Body of pancreas (tissue), 4 donors: ENCODE data around the gene SSC5D. TPM values are rescaled to one million over a fixed set of nuclear protein-coding genes. Genes with fewer than 3 reads are reported as not detected.

Source experiments
- ATAC-seq: fragments of 150-250 bp; one replicate; pipeline ENCODE4 v1.9.1; 2016
- DNase-seq, 4 donors: peaks; one replicate each; pipeline ENCODE4 v3.0.0-alpha.2; 2019
- H3K27ac ChIP-seq, 4 donors: fragments of 200-600 bp; sonication (generic); 1 replicate in 3 of 4; 2 replicates in 1 of 4; pipeline versions ENCODE4 v1.5.1 to v1.6.1; 2016 to 2019; ENCODE audit warnings: mild to moderate bottlenecking in 1 of 4, mixed read lengths in 1 of 4, moderate library complexity in 1 of 4
- H3K27me3 ChIP-seq, 2 donors: fragments of 200-600 bp; sonication (generic); one replicate each; pipeline ENCODE4 v1.6.0; 2016; ENCODE audit warnings: mild to moderate bottlenecking in 1 of 2
- H3K36me3 ChIP-seq, 2 donors: fragments of 200-600 bp; sonication (generic); replicated peaks in 1 of 2; 2 replicates each; pipeline ENCODE4 v1.5.1; 2016; ENCODE audit warnings: low read depth in 2 of 2; ENCODE audit not compliant: insufficient read depth in 1 of 2
- H3K4me1 ChIP-seq: fragments of 200-600 bp; sonication (generic); one replicate; pipeline ENCODE4 v1.6.0; 2016
- H3K4me3 ChIP-seq, 2 donors: fragments of 200-600 bp; sonication (generic); 1 replicate in 1 of 2; 2 replicates in 1 of 2; pipeline ENCODE4 v1.5.1; 2016 to 2019
- H3K9me3 ChIP-seq, 3 donors: fragments of 200-600 bp; sonication (generic); 1 replicate in 2 of 3; 2 replicates in 1 of 3; pipeline ENCODE4 v1.5.1; 2016
- POLR2A ChIP-seq, 3 donors: fragments of 450-650 bp; IDR thresholded peaks; one replicate each; pipeline ENCODE4 v1.6.1; 2016; ENCODE audit warnings: antibody characterized with exemption in 3 of 3, mild to moderate bottlenecking in 2 of 3
- WGBS, 2 donors: methylation state at CpG; one replicate each; pipeline ENCODE4 v1.1.5; 2017; 5-methylcytosine and 5-hydroxymethylcytosine counted together
- intact Hi-C: fragments of 100-400 bp; cut with DNase I; formaldehyde crosslinking; loops from one replicate; pipeline ENCODE4 v1.15.1; 2023
- total RNA-seq, 2 donors: library from RNA; depleted of rRNA; stranded (reverse); fragments of >200 nt; gene quantifications; one replicate each; pipeline ENCODE4 v1.1.0, GENCODE V29; 2016
- TF ChIP-seq, protein P1 (sequence below), 7 experiments: fragments of 450-650 bp in 4 of 7; fragments of 200-600 bp in 3 of 7; sonication (generic) in 3 of 7; IDR thresholded peaks; one replicate each; pipeline ENCODE4 v1.5.1; 2016 to 2019; ENCODE audit warnings: antibody characterized with exemption in 7 of 7

Gene SSC5D
- total RNA-seq, 2 donors from 2014 or later: 2.6 to 3.3 TPM

DNA sequence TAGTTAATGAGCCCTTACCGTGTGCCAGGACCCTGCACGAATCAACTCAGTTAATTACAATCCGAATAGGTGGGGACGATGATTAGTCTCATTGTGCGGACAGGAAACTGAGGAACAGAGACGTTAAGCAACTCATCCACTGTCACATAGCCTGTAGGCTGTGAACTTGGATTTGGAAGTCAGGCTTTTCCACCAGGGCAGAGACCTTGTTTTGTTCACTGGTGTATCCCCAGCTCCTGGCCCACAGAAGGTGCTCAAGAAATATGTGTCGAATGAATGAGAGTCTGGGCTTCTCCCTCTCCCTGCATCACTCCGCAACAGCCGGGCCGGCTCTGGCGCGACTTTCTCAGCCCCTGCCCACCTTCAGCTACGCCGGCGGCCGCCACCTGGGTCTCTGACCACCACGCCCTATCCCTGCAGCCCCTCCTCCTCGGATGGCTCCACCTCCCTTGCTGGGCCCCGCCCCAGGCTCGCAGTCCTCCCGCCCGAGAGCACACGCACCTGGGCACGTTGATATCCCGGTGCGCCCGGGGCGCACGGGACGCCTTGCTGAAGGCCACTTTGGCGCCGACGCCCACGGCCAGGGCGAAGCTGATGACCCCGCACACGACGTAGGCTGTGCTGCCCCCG lies 46.4 kb upstream of the SSC5D start:
- 2 to 6% methylated on average over 7 to 39 of the region's 39 CpGs for WGBS, 2 donors
- no peak for ATAC-seq
- Histone ChIP-seq H3K27me3 (peaks cover 0 to 26% of the 10 kb centered on the region in 2 donors), H3K4me3 (no peak overlapping the region), H3K4me1 (no peaks in the 10 kb centered on the region), H3K9me3 (no peaks in the 10 kb centered on the region), H3K36me3 (no peaks in the 10 kb centered on the region), H3K27ac (no peak overlapping the region)
- no peak for DNase-seq
- intact Hi-C loops: no loop called here
- TF ChIP-seq POLR2A (IDR thresholded peaks at IDR 0.05): no peak
- TF ChIP-seq, protein P1, sequence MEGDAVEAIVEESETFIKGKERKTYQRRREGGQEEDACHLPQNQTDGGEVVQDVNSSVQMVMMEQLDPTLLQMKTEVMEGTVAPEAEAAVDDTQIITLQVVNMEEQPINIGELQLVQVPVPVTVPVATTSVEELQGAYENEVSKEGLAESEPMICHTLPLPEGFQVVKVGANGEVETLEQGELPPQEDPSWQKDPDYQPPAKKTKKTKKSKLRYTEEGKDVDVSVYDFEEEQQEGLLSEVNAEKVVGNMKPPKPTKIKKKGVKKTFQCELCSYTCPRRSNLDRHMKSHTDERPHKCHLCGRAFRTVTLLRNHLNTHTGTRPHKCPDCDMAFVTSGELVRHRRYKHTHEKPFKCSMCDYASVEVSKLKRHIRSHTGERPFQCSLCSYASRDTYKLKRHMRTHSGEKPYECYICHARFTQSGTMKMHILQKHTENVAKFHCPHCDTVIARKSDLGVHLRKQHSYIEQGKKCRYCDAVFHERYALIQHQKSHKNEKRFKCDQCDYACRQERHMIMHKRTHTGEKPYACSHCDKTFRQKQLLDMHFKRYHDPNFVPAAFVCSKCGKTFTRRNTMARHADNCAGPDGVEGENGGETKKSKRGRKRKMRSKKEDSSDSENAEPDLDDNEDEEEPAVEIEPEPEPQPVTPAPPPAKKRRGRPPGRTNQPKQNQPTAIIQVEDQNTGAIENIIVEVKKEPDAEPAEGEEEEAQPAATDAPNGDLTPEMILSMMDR (IDR thresholded peaks at IDR 0.05): no peak

DNA sequence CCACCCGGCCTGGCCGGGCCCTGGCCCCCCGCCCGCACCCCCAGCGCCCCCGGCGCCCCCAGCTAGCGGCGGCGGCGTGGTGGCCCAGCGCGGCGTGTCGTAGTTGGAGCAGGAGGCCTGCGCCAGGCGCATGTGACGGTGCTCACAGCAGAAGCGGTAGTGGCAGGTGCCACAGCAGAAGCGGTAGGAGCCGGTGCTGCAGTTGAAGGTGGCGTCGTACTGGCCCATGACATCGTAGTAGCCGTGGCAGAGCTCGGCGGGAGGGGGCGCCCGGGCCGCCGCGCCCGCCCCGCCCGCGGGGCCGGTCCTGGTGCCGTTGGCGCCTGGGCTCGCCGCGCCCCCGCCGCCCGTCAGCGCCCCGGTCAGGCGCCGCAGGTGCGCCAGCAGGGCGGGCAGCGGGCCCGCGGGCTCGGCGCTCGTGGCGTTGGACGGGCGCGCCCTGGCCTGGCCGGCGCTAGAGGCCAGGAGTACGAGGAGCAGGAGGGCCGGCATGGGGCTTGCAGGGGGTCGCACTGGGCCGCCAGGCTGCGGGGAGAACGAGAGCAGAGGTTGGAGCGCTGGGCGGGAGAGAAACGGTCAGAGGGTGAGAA lies 45.8 kb upstream of the SSC5D start:
- Histone ChIP-seq H3K4me1 (no peaks in the 10 kb centered on the region), H3K27me3 (peaks cover 0 to 26% of the 10 kb centered on the region in 2 donors), H3K36me3 (no peaks in the 10 kb centered on the region), H3K9me3 (no peaks in the 10 kb centered on the region), H3K27ac (no peak overlapping the region), H3K4me3 (no peak overlapping the region)
- 0 to 2% methylated on average over 18 to 48 of the region's 72 CpGs for WGBS, 2 donors
- intact Hi-C loops: no loop called here
- no peak for DNase-seq
- TF ChIP-seq, protein P1 (IDR thresholded peaks at IDR 0.05): no peak
- no peak for TF ChIP-seq POLR2A (IDR thresholded peaks at IDR 0.05)
- ATAC-seq: no peak

DNA sequence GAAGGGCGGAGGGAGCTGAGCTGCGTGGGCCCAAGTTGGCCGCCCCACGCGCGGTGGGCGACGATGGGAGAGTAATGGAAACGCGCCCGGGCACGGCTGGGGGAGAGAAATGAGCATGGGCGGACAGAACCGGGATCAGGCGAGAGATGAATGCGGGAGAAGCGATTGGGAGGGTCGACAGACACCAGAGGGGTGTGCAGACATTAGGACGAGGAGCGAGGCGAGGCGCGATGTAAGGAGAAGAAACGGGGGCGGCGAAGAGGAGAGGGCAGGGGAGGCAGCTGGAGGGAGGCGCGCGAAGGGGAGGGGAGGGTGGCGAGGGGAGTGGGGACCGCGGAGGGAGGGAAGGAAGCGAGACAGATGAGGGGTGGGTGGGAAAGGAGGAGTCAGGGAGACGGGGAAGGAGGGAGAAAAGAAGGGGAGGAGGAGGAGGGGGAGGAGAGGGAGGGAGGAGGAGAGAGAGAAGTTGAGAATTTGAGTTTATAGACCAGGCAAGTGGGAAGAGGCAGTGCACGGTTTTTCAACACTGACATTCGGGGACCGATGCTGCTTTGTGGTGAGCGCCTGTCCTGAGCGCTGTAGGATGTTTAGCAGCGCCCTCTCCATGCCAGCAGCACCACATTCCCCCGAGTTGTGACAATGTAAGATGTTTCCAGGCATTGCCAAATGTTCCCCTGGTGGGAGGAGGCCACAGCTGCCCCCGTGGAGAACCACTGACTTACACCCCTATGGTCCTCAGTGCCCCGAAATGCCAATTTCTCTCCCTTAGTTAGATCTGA lies 45.0 kb upstream of the SSC5D start, which contains the start of gene SHISA7:
Gene SHISA7, minus strand, starts transcription at position 256 of the 779 bp plus-strand sequence. CDS start 437 bp downstream, outside the sequence.
- DNase-seq: no peak
- peaks cover 0 to 23% of the 10 kb centered on the region in 2 donors for H3K27me3 ChIP-seq
- H3K36me3 ChIP-seq: no peaks in the 10 kb centered on the region
- H3K4me1 ChIP-seq: no peaks in the 10 kb centered on the region
- intact Hi-C loops: no loop called here
- H3K27ac ChIP-seq: no peak within 1 kb of the TSS
- no peak for ATAC-seq
- no peak for TF ChIP-seq POLR2A (IDR thresholded peaks at IDR 0.05)
- TF ChIP-seq, protein P1 (IDR thresholded peaks at IDR 0.05): no peak
- no peaks in the 10 kb centered on the region for H3K9me3 ChIP-seq
- WGBS, 2 donors: 1 to 3% methylated on average over 40 to 43 of the region's 43 CpGs
- H3K4me3 ChIP-seq: no peak within 1 kb of the TSS

DNA sequence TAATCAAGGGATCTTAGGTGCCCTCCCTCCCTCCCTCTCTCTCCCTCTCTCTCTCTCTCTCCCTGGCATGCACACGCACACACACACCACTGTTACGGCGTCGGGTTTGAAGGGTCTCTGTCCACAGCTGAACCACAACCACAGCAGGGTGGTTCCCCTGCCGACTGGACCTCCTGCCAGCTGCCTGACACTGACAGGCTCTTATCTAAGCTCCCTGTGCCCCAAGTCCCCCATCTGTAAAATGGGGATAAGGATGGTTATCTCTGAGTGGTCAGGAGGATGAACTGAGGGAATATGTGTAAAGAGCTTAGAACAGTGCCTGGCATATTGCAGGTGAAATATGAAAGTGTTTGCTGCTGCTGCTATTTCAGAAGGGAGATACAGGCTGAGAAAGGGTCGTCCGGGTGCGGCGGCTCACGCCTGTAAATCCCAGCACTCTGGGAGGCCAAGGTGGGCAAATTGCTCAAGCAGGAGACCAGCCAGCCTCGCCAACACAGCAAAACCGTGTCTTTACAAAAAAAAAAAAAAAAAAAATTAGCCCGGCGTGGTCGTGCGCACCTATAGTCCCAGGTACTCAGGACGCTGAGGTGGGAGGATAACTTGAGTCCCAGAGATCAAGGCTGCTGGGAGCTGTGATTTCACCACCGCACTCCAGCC lies 44.3 kb upstream of the SSC5D start:
- intact Hi-C loops: no loop called here

More for the DNA sequence above, 44.3 kb upstream of the SSC5D start:
- ATAC-seq (no peak), DNase-seq (no peak)
- Histone ChIP-seq H3K9me3 (no peaks in the 10 kb centered on the region), H3K4me3 (no peak overlapping the region), H3K27me3 (peaks cover 0 to 20% of the 10 kb centered on the region in 2 donors), H3K36me3 (no peaks in the 10 kb centered on the region), H3K4me1 (no peaks in the 10 kb centered on the region), H3K27ac (no peak overlapping the region)
- no peak for TF ChIP-seq POLR2A (IDR thresholded peaks at IDR 0.05)
- TF ChIP-seq, protein P1 (IDR thresholded peaks at IDR 0.05): no peak
- 22 to 23% methylated on average over 18 of the region's 18 CpGs for WGBS, 2 donors
